ENCODE data around the gene KSR2. TPM values are rescaled to one million over a fixed set of nuclear protein-coding genes. Genes with fewer than 3 reads are reported as not detected.

Gene KSR2
- total and polyA plus RNA-seq, 10 of the 15 experiments (the other 5 are each of a cell fraction or from before 2014, with no cell fraction given): under 0.01 to 1.5 (median 0.01) TPM; not detected in 3

DNA sequence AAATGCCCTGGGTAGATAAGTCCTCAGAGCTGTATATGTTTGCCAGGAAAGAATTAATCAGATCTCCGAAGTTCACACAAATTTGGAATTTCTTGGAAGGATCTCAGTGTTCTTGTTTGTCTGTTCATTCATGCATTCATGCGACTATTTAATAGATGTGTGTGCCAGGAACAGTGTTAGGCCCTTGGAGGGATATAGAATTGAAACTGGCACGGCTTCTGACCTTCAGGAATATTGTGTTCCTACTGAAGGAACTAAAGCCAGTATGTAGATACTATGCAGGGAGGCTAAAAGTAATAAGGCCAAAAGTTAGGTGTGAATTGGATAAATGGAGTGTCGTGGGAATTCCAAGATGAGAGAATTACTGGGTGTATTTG lies 441.3 kb downstream of the KSR2 start:
- ChIA-PET RAD21 (ENCODE audit: unreplicated experiment) (no interaction called here), SMC1A (ENCODE audit: uncharacterized antibody, unreplicated experiment) (interaction anchor here (1.4 kb wide), 1 partner anchor 61 kb away, joined by 3 read pairs; no protein-coding TSS in a partner anchor), CTCF (no interaction called here), POLR2A (no interaction called here)
- TF ChIP-seq NR2C2 (IDR thresholded peaks at IDR 0.05; ENCODE audit: borderline replicate concordance, control insufficient read depth, insufficient read length, low read depth) (no peak), NBN (IDR thresholded peaks at IDR 0.05) (no peak), CBX5 (IDR thresholded peaks at IDR 0.05; ENCODE audit: low read depth) (no peak), BCL11A (IDR thresholded peaks at IDR 0.05; ENCODE audit: low read depth, low read length) (no peak), FOXK2 (IDR thresholded peaks at IDR 0.05) (no peak), ZNF207 (IDR thresholded peaks at IDR 0.05; ENCODE audit: borderline replicate concordance) (no peak), JUNB (IDR thresholded peaks at IDR 0.05) (no peak), SMAD5 (IDR thresholded peaks at IDR 0.05; ENCODE audit: low read depth) (no peak), EP300 (IDR thresholded peaks at IDR 0.05; ENCODE audit: borderline replicate concordance in 1 of 2, control insufficient read depth in 1 of 2, low read depth in 2 of 2, low read length in 2 of 2) (no peak), PML (IDR thresholded peaks at IDR 0.05; ENCODE audit: low read length) (no peak), EGR1 (IDR thresholded peaks at IDR 0.05; ENCODE audit: borderline replicate concordance in 1 of 2, low read depth in 2 of 2, low read length in 2 of 2) (no peak), CREB1 (IDR thresholded peaks at IDR 0.05; ENCODE audit: low read depth) (no peak), HCFC1 (IDR thresholded peaks at IDR 0.05; ENCODE audit: low read length) (no peak)
- TF ChIP-seq, protein P1, sequence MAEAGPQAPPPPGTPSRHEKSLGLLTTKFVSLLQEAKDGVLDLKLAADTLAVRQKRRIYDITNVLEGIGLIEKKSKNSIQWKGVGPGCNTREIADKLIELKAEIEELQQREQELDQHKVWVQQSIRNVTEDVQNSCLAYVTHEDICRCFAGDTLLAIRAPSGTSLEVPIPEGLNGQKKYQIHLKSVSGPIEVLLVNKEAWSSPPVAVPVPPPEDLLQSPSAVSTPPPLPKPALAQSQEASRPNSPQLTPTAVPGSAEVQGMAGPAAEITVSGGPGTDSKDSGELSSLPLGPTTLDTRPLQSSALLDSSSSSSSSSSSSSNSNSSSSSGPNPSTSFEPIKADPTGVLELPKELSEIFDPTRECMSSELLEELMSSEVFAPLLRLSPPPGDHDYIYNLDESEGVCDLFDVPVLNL (IDR thresholded peaks at IDR 0.05; ENCODE audit: low read depth, low read length): no peak
- TF ChIP-seq, protein P2, sequence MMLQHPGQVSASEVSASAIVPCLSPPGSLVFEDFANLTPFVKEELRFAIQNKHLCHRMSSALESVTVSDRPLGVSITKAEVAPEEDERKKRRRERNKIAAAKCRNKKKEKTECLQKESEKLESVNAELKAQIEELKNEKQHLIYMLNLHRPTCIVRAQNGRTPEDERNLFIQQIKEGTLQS (IDR thresholded peaks at IDR 0.05; ENCODE audit: borderline replicate concordance, extremely low read depth, low read depth, low read length): no peak
- TF ChIP-seq, protein P3, sequence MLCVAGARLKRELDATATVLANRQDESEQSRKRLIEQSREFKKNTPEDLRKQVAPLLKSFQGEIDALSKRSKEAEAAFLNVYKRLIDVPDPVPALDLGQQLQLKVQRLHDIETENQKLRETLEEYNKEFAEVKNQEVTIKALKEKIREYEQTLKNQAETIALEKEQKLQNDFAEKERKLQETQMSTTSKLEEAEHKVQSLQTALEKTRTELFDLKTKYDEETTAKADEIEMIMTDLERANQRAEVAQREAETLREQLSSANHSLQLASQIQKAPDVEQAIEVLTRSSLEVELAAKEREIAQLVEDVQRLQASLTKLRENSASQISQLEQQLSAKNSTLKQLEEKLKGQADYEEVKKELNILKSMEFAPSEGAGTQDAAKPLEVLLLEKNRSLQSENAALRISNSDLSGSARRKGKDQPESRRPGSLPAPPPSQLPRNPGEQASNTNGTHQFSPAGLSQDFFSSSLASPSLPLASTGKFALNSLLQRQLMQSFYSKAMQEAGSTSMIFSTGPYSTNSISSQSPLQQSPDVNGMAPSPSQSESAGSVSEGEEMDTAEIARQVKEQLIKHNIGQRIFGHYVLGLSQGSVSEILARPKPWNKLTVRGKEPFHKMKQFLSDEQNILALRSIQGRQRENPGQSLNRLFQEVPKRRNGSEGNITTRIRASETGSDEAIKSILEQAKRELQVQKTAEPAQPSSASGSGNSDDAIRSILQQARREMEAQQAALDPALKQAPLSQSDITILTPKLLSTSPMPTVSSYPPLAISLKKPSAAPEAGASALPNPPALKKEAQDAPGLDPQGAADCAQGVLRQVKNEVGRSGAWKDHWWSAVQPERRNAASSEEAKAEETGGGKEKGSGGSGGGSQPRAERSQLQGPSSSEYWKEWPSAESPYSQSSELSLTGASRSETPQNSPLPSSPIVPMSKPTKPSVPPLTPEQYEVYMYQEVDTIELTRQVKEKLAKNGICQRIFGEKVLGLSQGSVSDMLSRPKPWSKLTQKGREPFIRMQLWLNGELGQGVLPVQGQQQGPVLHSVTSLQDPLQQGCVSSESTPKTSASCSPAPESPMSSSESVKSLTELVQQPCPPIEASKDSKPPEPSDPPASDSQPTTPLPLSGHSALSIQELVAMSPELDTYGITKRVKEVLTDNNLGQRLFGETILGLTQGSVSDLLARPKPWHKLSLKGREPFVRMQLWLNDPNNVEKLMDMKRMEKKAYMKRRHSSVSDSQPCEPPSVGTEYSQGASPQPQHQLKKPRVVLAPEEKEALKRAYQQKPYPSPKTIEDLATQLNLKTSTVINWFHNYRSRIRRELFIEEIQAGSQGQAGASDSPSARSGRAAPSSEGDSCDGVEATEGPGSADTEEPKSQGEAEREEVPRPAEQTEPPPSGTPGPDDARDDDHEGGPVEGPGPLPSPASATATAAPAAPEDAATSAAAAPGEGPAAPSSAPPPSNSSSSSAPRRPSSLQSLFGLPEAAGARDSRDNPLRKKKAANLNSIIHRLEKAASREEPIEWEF (IDR thresholded peaks at IDR 0.05; ENCODE audit: insufficient replicate concordance, low read depth, low read length): no peak
- TF ChIP-seq, protein P4, sequence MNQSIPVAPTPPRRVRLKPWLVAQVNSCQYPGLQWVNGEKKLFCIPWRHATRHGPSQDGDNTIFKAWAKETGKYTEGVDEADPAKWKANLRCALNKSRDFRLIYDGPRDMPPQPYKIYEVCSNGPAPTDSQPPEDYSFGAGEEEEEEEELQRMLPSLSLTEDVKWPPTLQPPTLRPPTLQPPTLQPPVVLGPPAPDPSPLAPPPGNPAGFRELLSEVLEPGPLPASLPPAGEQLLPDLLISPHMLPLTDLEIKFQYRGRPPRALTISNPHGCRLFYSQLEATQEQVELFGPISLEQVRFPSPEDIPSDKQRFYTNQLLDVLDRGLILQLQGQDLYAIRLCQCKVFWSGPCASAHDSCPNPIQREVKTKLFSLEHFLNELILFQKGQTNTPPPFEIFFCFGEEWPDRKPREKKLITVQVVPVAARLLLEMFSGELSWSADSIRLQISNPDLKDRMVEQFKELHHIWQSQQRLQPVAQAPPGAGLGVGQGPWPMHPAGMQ (IDR thresholded peaks at IDR 0.05; ENCODE audit: borderline replicate concordance): no peak
- 4% methylated on average over 4 of the region's 4 CpGs for WGBS (ENCODE audit: insufficient coverage, insufficient replicate concordance, low lambda C conversion rate, missing lambda C conversion rate)
- DNase-seq (ENCODE audit: low read depth, low spot score): no peak
- no peaks in the 10 kb centered on the region for H3K79me2 ChIP-seq (ENCODE audit: control insufficient read depth, insufficient read depth, low read length)
- no peak for FAIRE-seq
- BruUV-seq (replicated peaks): no TSS peak
- no peaks in the 10 kb centered on the region for H4K20me1 ChIP-seq (ENCODE audit: control insufficient read depth, insufficient read depth)
- H3K4me3 ChIP-seq: no peak overlapping the region
- H3K27ac ChIP-seq (ENCODE audit: control insufficient read depth, insufficient read depth): no peak overlapping the region
- in situ Hi-C loops (cut with MboI): no loop called here
- no peaks in the 10 kb centered on the region for H3K4me1 ChIP-seq (ENCODE audit: control insufficient read depth, insufficient read depth, low read length)
- H3K36me3 ChIP-seq (ENCODE audit: control insufficient read depth in 2 of 2, insufficient read depth in 2 of 2, low read length in 1 of 2): no peaks in the 10 kb centered on the region
- no peak for ATAC-seq
- no peaks in the 10 kb centered on the region for H3K9me3 ChIP-seq (replicated peaks; ENCODE audit: control insufficient read depth, insufficient read depth, low read length)
- H3K9ac ChIP-seq (ENCODE audit: control insufficient read depth, insufficient read depth, low read length): no peak overlapping the region
- no peak overlapping the region for H2AFZ ChIP-seq (ENCODE audit: control insufficient read depth, low read depth, low read length)
- no peaks in the 10 kb centered on the region; a peak in 1 of 4 replicates for H3K27me3 ChIP-seq (replicated peaks in 1 of 2; ENCODE audit: control insufficient read depth in 2 of 2, insufficient read depth in 2 of 2, low read length in 1 of 2)
- intact Hi-C loops (cut with micrococcal nuclease; ENCODE audit: unreplicated experiment): no loop called here
- H3K4me2 ChIP-seq (ENCODE audit: control insufficient read depth, insufficient read depth): no peak overlapping the region

Data from GM12878 (cell line).